ENCODE results near the gene SMPD4.
"Not testable (repeated sequence)": the region's sequence is repeated elsewhere in the genome, so short reads cannot be mapped to it uniquely, and the experiment has no call there.

Gene SMPD4, protein sequence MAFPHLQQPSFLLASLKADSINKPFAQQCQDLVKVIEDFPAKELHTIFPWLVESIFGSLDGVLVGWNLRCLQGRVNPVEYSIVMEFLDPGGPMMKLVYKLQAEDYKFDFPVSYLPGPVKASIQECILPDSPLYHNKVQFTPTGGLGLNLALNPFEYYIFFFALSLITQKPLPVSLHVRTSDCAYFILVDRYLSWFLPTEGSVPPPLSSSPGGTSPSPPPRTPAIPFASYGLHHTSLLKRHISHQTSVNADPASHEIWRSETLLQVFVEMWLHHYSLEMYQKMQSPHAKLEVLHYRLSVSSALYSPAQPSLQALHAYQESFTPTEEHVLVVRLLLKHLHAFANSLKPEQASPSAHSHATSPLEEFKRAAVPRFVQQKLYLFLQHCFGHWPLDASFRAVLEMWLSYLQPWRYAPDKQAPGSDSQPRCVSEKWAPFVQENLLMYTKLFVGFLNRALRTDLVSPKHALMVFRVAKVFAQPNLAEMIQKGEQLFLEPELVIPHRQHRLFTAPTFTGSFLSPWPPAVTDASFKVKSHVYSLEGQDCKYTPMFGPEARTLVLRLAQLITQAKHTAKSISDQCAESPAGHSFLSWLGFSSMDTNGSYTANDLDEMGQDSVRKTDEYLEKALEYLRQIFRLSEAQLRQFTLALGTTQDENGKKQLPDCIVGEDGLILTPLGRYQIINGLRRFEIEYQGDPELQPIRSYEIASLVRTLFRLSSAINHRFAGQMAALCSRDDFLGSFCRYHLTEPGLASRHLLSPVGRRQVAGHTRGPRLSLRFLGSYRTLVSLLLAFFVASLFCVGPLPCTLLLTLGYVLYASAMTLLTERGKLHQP

DNA sequence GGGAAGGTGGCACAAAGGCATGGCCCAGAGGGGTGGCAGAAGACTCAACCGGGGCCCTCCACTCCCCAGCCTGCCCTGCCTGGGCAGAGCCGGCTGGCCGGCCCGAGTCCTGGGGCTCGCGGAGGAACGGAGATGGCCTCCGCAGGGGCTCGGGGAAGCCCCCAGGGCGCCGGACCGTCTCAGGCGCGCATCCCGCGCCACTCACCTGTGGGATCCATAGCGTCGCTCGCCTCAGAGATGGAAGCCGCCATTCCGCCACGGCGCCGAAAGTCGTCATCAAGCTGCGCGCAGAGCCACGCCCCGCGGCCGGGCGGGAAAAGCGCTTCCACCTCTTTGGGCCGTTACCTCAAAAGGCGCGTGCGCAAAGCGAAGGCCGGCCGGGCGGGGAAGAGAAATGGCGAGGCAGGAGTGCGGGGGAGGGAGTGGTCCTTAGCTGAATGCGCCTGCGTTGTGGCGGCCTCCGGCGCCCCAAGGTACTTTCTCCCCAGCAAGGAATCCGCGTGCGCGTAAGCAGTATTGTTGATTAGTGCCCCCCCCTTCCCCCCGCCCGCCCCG, at the start of gene SMPD4:
TSS of gene SMPD4 (minus strand) at position 278 of the 555 bp plus-strand sequence. CDS start 5,010 bp downstream, outside the sequence.
- peak; percentile 92 for DNase-seq (ENCODE audit: low spot score)

DNA sequence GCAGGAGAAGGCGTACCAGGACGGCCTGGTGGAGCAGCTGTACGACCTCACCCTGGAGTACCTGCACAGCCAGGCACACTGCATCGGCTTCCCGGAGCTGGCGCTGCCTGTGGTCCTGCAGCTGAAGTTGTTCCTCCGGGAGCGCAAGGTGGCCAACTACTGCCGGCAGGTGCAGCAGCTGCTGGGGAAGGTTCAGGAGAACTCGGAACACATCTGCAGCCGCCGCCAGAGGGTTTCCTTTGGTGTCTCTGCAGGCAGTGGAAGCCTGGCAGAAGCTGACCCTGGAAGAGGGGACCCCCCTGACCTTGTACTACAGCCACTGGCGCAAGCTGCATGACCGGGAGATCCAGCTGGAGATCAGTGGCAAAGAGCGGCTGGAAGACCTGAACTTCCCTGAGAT, 49.5 kb upstream of the SMPD4 start:
- not testable (repeated sequence) for DNase-seq (ENCODE audit: low spot score)

- DNase-seq (ENCODE audit: low spot score) = not testable (repeated sequence)
Observed at GRCh38 chr2:130230376-130230775, 49.0 kb upstream of the SMPD4 start.

- not testable (repeated sequence) for DNase-seq (ENCODE audit: low spot score)
Observed at GRCh38 chr2:130229161-130229510, 47.7 kb upstream of the SMPD4 start.

DNA sequence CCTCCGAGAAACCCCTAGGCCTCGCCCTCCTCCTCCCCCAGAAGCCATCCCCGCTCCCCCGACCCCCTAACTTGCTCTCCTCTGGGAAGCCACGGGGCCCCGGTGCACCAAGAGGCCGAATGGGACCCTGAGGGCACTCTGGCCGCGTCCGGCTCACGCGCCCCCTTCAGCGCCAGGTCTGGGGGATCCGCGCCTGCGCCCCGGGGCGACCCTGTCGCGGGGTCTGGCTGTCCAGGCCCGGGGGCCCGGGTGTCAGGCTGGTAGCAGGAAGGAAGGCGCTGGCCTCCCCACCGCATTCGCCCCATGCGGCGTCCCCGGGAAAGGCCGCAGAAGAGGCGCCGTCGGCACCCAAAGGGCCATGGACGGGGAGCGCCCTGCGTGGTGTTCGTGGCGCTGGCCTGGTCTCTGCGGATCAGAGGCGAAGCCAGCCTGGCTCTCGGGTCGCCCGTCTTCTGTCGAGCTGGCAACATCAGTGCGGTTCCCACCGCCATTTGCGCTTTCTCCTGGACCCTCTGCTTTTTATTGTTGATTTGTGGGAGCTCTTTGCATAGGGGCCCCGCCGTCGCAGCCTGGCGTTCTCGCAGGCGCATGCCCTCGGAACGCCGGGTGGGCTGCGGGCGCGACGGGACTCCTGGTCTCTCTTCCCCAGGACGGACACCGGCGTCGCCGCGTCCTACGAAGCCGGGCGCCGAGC, 47.2 kb upstream of the SMPD4 start:
- DNase-seq (ENCODE audit: low spot score) = not testable (repeated sequence)

DNA sequence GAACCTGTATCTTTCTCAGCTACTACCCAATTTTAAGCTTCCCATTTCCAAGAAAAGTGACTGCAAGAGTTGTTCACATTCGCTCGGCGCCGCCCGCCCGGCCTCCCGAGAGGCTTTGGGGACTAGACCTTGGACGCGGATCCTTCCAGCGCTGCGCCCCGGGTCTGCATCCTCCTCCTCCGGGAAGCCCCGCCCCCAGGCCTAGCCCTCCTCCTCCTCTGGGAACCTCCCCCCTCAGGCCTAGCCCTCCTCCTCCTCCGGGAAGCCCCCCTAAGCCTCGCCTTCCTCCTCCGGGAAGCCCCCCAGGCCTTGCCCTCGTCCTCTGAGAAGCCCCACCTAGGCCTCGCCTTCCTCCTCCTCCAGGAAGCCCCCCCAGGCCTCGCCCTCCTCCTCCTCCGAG, 46.6 kb upstream of the SMPD4 start:
- not testable (repeated sequence) for DNase-seq (ENCODE audit: low spot score)

GRCh38 chr2:130222523-130222922, 41.1 kb upstream of the SMPD4 start:
- not testable (repeated sequence) for DNase-seq (ENCODE audit: low spot score)

GRCh38 chr2:130220505-130220904, 39.1 kb upstream of the SMPD4 start:
- DNase-seq (ENCODE audit: low spot score) = not testable (repeated sequence)

GRCh38 chr2:130219147-130219546, 37.7 kb upstream of the SMPD4 start:
- DNase-seq (ENCODE audit: low spot score) = not testable (repeated sequence)

- DNase-seq (ENCODE audit: low spot score) = not testable (repeated sequence)
Observed at GRCh38 chr2:130207051-130207450, 25.6 kb upstream of the SMPD4 start.

DNA sequence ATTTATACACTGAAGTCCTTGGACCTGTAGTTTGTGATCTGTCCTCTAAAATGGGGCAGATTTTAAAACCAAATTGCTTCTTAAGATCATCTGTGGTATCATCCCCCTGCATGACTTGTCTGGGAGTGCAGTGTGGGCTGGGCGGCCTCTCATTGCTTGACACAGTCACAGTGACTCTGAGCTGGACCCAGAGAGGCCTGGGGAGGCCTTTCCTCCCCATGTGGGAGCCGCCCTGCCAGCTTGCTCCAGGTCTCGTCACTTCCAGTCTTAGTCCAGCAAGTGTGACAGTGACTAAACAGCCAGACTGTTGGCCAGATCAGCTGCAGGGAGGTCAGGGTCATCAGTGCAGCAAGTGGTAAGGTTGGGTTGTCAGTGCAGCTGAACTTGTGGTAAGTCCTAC, 21.7 kb upstream of the SMPD4 start:
- DNase-seq (ENCODE audit: low spot score) = not testable (repeated sequence)

GRCh38 chr2:130202518-130202917, 21.1 kb upstream of the SMPD4 start:
- DNase-seq (ENCODE audit: low spot score) = not testable (repeated sequence)

- no peak for DNase-seq (ENCODE audit: low spot score)
Observed at GRCh38 chr2:130198343-130198742, 16.9 kb upstream of the SMPD4 start, which contains the start of gene TUBA3E. Gene TUBA3E (minus strand): TSS chr2:130198439. CDS start chr2:130198360, 79 bp downstream.

DNA sequence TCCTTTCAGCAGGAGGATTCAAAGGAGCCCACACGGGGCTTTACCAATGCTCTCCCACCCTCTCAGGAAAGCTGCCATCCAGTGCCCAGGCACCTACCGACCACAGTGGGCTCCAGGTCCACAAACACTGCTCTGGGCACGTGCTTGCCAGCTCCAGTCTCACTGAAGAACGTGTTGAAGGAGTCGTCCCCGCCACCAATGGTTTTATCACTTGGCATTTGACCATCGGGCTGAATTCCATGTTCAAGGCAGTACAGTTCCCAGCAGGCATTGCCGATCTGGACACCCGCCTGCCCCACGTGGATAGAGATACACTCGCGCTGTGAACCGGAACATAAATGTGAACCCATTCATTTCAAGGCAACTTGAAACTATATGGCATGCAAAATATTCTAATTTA, 14.7 kb upstream of the SMPD4 start:
- not testable (repeated sequence) for DNase-seq (ENCODE audit: low spot score)

DNA sequence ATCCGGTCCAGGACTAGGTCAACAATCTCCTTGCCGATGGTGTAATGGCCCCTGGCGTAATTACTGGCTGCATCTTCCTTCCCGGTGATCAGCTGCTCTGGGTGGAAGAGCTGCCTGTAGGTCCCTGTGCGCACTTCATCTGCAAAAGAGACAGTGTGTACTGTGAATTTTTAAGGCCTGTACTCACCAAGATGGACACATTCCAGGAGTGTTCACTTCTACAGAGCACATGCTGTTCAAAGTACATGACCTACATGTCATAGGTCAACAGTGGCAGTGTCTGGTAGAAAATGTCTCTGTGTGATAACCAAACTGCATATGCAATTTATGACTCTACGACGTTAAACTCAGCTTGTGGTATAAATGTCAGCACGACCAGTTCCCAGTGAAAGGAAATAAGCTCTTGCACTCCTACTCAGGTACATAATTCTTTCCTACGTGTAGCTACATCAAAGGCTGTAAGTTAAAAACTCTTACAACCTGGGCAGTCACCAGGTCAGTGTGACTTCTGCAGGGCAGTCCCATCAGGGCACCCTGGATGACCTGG, 13.8 kb upstream of the SMPD4 start:
- DNase-seq (ENCODE audit: low spot score) = not testable (repeated sequence)

DNA sequence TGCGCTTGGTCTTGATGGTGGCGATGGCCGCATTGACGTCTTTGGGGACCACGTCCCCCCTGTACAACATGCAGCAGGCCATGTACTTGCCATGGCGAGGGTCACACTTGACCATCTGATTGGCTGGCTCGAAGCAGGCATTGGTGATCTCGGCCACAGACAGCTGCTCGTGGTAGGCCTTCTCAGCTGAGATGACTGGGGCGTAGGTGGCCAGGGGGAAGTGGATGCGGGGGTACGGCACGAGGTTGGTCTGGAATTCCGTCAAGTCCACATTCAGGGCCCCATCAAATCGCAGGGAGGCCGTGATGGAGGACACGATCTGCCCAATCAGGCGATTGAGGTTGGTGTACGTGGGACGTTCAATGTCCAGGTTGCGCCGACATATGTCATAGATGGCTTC, 12.4 kb upstream of the SMPD4 start:
- not testable (repeated sequence) for DNase-seq (ENCODE audit: low spot score)

- not testable (repeated sequence) for DNase-seq (ENCODE audit: low spot score)
Observed at GRCh38 chr2:130192451-130192850, 11.0 kb upstream of the SMPD4 start.

DNA sequence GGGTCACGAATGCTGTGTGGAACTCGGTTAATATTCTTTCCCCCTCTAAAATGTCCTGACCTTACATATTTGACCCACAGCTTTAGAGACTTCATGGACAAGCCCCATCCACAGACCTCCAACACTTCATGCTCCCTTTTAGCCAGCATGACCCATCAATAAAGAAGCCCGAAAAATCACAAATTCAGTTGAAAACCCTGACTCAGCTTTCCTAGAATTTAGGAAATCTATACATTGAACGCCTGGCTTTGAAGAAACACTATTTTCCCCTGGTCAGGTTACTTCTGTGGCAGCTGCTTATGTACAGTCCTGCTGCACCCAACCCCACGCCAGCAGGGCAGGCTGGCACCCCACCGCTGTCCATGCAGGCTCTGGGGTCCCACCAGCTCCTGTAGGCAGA, 9.9 kb upstream of the SMPD4 start:
- not testable (repeated sequence) for DNase-seq (ENCODE audit: low spot score)

GRCh38 chr2:130190237-130190636, 8.8 kb upstream of the SMPD4 start:
- DNase-seq (ENCODE audit: low spot score) = no peak

DNA sequence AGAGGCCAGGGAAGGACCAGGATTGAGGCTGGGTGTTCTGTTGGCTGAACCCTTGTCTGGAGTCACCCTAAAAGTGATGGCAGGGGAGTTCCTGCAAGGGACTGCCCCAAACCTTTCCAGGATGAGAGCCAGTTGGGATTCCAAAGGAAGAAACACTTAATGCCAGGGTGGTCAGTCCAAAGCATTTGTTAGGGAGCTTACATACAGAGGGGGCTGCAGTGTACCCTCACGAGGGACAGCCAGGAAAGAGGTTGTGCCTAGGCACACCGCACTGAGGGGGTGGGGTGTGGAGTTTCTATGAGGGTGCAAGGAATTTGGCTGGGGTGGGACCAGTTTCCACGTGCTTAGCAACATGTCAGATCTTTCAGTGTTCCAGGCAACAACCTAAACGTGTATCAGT, 7.6 kb upstream of the SMPD4 start:
- not testable (repeated sequence) for DNase-seq (ENCODE audit: low spot score)
